Activated T-helper 1 cell treated with anti-CD3 and anti-CD28 coated beads, Interleukin-2, amount 50 U/mL, for 16 hours (primary cell): ENCODE measurements around the gene SPATA2.

Source experiments
- DNase-seq, 2 donors: peaks; one replicate each; pipeline ENCODE4 v3.0.0-alpha.2; 2020; ENCODE audit warnings: low read depth in 1 of 2, low spot score in 1 of 2

SPATA2 gene

DNA sequence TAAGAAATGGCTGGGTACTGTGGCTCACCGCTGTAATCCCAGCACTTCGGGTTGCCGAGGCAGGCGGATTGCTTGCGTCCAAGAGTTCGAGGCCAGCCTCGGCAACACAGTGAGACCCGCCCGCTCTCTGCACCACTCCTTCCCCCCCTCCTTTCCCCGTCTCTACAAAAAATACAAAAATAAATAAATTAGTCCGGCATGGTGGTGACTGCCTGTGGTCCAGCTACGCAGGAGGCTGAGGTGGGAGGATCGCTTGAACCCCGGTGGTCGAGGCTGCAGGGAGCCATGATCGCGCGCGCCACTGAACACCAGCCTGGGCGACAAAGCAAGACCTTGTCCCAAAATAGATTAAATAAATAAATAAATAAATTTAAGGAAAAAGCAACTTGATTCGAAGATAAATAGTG, 20.4 kb upstream of the SPATA2 start:
- no peak for DNase-seq

DNA sequence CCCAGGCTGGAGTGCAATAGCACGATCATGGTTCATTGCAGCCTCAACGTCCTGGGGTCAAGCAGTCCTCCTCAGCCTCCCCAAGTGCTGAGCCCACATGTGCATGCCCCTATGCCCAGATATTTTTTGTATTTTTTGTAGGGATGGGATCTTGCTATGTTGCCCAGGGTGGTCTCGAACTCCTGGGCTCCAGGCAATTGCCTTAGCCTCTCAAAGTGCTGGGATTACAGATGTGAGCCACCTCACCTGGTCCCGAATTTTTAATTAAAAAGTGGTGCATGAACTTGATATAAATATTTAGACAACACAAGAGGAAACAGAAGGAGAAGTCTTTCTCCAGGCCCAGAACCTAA, 13.8 kb upstream of the SPATA2 start:
- no peak for DNase-seq

- peak; percentile 61 to 62 for DNase-seq
Observed at GRCh38 chr20:49928411-49929141, 13.2 kb upstream of the SPATA2 start.

GRCh38 chr20:49925901-49926454, 10.6 kb upstream of the SPATA2 start:
- no peak for DNase-seq

DNA sequence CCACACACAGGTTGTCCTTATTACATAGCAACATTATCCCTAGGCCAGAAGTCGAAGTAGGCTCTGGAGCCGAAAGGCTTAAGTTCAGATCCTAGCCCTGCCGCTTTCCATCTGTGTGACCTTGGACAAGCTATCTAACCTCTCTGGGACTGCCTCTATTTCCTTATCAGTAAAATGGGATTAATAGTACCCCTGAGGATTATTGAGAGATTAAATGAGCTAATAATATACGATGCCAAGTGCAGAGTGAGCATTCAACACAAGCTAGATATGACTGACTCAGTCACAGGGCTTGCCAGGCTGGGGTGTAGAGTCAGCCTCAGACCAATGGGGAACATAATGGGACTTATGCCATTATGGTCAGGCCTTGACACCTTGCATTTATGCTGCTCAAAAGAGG, 8.9 kb upstream of the SPATA2 start:
- DNase-seq: no peak

DNA sequence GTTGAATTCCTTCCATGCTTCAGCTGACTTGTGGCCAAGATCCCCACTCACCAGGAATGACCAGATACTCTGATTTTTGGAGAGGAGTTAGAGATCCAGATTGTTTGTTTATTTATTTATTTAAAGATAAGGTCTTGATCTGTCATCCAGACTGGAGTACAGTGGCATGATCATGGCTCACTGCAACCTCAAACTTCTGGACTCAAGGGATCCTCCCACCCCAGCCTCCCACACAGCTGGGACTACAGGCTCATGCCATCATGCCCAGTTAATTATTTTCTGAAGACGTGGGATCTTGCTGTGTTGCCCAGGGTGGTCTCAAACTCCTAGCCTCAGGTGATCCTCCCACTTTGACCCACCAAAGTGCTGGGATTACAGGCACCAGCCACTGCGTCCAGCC, 4.1 kb upstream of the SPATA2 start:
- DNase-seq: no peak

- no peak for DNase-seq
Observed at GRCh38 chr20:49919009-49919408, 3.7 kb upstream of the SPATA2 start.

DNA sequence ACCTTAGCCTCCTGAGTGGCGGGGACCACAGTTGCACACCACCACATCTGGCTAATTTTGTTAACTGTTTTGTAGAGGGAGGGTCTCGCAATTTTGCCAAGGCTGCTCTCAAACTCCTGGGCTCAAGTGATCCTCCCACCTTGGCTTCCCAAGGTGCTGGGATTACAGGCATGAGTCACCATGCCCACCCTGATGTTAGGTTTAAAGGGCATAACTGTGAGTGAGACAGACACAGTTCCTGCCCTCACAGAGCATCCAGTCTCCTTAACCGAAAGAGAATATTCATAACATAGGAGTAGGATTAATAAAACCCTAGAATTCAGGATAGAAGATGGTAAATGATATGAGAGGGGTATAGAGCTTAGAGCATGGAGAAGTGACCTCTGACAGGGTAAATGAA, 3.1 kb upstream of the SPATA2 start:
- no peak for DNase-seq

- no peak for DNase-seq
Observed at GRCh38 chr20:49916146-49917002, 1.0 kb upstream of the SPATA2 start.

DNA sequence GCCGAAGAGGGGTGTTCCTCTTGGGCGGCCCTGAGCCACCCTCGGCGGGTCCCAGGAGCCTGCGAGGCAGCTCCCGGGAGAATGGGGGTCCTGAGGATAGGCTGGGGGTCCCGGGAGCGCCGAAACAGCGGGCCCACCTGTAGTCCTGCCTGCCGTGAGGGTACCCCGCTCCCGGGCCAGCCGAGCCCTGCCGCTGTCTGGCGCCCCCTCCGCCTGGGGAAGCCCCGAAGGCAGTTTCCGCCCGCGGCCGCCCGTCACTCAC, 280 bp downstream of the SPATA2 start:
- no peak for DNase-seq

GRCh38 chr20:49914310-49915117, 815 bp downstream of the SPATA2 start:
- no peak for DNase-seq

DNA sequence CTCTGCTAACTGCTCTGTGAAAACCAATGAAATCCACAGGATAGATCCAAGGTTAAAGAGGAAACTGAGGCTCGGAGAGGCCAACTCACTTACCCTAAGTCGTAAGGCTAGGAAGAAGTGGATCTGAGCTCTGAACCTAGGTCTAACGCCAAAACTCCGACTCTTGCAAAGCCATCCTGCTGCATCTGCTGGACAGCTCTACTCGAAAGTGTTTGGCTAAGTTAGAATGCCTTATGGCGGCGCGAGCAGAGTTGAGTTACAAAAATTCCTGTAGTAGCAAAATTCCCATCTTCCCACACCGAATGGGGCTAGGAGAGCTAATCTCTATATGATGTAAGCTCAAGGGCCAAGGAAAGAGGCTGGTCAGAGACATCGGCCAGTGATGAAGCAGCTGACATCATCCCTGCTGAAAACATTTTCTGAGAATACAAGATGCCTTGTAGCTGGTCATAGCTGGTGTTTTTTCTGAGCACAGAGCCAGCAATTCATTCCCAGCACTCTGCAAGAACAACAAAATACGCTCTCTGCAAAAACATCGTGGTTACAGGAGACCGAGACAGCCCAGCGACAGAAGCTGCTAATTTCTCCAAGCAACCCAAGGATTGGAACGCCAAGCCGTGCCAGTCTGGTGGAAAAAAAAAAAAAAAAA, 1.8 kb downstream of the SPATA2 start:
- DNase-seq: no peak

DNA sequence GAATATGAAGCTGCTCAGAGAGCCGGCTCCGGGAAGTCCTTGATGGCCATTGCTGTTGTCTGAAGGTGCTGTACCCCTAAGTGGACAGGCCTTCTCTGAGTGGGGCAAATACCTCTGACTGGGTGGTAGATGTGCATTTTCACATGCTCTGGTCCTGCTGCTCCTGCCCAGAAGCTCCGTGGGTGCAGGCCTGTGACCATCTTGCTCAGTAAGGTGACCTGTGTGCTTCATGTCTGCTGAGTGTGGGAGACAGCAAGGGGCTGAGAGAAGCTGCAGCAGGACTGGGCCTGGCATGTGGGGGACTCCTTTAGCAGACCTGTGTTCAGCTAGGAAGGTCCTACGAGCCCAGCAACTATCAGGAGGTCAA, 5.0 kb downstream of the SPATA2 start:
- no peak for DNase-seq

DNA sequence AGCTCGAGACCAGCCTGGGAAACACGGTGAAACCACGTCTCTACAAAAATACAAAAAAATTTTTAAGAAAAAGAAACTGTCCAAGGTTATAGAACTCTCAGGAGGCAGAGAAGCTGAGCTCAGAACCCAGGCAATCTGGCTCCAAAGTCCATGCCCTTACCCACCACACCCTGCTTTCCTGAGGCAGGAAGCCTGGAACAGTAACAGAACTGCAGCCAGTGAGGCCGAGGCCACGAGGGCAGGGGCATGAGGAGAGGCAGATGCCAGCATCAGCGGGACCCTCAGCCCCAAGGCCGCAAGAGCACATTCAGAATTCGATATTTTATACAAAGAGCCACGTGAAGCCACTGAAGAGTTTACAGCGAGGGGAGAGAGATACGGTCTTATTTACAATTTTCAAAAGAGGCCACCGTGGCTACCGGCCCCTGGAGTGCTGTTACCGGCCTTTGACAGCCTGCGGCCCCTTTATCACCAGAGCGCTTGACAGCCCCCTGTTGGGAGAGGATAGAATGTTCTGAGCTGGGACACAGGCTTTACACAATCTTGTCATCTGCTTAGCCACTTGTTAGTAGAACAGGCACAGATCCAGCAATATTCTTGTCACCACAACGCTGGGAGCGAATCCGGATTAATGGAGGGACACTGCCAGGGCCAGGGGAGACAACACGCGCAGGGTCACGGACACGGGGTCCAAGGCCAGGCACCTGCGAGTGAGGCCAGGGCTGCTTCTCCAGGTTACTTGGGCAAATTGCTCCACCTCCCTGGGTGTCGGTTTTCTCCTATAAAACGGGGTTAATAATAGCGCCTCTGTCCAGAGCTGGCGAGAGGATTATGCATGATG, 5.6 kb downstream of the SPATA2 start:
- DNase-seq: no peak

GRCh38 chr20:49908258-49908565, 7.1 kb downstream of the SPATA2 start:
- DNase-seq: no peak

GRCh38 chr20:49907405-49908257, 7.7 kb downstream of the SPATA2 start:
- DNase-seq: no peak

- DNase-seq: no peak
Observed at GRCh38 chr20:49906615-49907154, 8.6 kb downstream of the SPATA2 start.

DNA sequence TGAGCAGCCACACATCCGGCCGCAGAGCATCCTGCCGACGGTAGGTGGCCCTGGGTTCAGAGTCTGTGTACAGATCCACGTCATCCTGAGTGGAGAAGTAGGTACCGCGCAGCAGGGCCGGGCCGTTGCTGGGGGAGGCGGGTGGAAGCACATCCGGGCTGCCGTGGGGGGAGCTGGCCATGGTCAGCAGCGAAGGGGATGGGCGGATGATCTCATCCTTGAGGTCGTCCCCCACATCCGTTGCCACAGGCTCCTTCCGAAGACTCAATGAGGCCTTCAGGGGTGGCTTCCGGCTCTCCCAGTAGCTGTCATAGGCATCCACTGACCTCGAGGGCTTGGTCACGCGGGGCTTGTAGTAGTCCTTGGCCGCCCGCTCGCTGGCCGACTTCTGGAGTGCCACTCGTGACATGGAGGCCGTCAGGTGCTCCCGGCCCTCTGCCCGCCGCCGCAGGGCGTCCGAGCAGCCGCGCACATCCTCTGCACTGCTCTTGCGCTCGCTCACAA, 9.2 kb downstream of the SPATA2 start:
- no peak for DNase-seq

DNA sequence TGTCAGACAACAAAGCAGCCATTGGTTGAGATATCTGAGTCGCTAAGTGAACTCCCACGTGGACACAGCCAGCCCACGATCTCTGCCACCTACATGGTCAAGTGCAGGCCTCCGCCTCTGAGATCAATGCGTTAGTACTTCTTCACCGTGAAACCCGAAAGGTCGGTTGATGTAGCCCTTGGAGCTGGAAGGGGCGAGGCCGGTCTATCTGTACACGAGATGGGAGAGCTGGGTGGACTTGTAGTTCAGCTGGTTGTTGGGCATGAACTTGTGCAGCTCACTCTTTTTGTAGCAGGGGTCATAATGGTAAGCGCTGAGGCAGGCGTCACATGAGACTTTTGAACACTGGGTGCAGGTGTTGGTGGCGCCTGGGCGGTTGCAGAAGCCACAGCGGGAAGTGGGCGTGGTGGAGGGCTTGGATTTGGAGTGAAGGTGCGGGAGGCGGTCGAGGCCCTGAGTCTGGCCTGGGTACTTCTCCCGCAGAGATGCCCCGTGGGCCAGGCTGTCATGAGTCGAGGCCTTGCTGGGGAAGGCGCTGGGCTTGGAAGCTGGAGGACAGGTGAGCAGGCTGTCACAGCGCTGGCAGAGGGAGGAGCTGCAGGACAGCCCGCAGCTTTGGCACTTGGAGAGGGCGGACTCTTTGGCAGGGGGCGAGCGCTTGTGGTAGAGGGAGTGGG, 9.8 kb downstream of the SPATA2 start:
- DNase-seq: no peak
